Bronchial epithelial cell (primary cell): ENCODE measurements around the gene B3GALT6. TPM values are rescaled to one million over a fixed set of nuclear protein-coding genes. Genes with fewer than 3 reads are reported as not detected.

ENCODE experiments used
- DNase-seq: peaks from one replicate; pipeline ENCODE4 v3.0.0-alpha.2; 2010; ENCODE audit warnings: low read depth
- FAIRE-seq: peaks from 2 replicates; lab custom pipeline; 2011; peaks lifted over from hg19 to GRCh38; lab: Jason Lieb, UNC
- H3K27me3 ChIP-seq: 2 replicates; pipeline ENCODE4 v1.5.1; 2011; ENCODE audit warnings: low read length; ENCODE audit not compliant: control insufficient read depth, insufficient read depth
- H3K36me3 ChIP-seq: 2 replicates; pipeline ENCODE4 v1.5.1; 2011; ENCODE audit warnings: low read length; ENCODE audit not compliant: control insufficient read depth, insufficient read depth
- H3K4me3 ChIP-seq: 2 replicates; pipeline ENCODE4 v1.5.1; 2011; ENCODE audit warnings: mild to moderate bottlenecking, low read depth, low read length, control low read depth
- CTCF ChIP-seq: IDR thresholded peaks from 2 replicates; pipeline ENCODE4 v1.5.1; 2011; ENCODE audit warnings: mild to moderate bottlenecking, moderate library complexity, low read length, control low read depth, inconsistent platforms; ENCODE audit not compliant: insufficient read depth, severe bottlenecking
- total RNA-seq: library from RNA; depleted of rRNA; stranded (reverse); fragments of >200 nt; gene quantifications from 2 replicates; pipeline ENCODE4 v1.2.1, GENCODE V29; 2014

Gene B3GALT6
- total RNA-seq, 1 donor from 2014 or later, result 24.5 TPM

GRCh38 chr1:1208713-1209433, 23.2 kb upstream of the B3GALT6 start:
- DNase-seq, result no peak

GRCh38 chr1:1210726-1211540, 21.1 kb upstream of the B3GALT6 start:
- no peaks in the 10 kb centered on the region for H3K27me3 ChIP-seq

More at GRCh38 chr1:1208713-1209433, 23.2 kb upstream of the B3GALT6 start:
- no peaks in the 10 kb centered on the region for H3K36me3 ChIP-seq
- H3K4me3 ChIP-seq, result no peak overlapping the region
- TF ChIP-seq CTCF, result no peak
- peaks cover 2% of the 10 kb centered on the region for H3K27me3 ChIP-seq
- FAIRE-seq, result no peak

GRCh38 chr1:1211541-1212441, 20.2 kb upstream of the B3GALT6 start:
- DNase-seq (no peak), FAIRE-seq (no peak)
- H3K36me3 ChIP-seq, result peaks cover 4% of the 10 kb centered on the region
- no peak overlapping the region for H3K4me3 ChIP-seq
- no peak for TF ChIP-seq CTCF
- H3K27me3 ChIP-seq, result no peaks in the 10 kb centered on the region

More at GRCh38 chr1:1210726-1211540, 21.1 kb upstream of the B3GALT6 start:
- no peak for TF ChIP-seq CTCF
- H3K4me3 ChIP-seq, result no peak overlapping the region
- no peaks in the 10 kb centered on the region for H3K36me3 ChIP-seq
- DNase-seq (no peak), FAIRE-seq (no peak)

GRCh38 chr1:1212780-1213344, 19.2 kb upstream of the B3GALT6 start:
- FAIRE-seq (no peak), DNase-seq (no peak)
- peaks cover 5% of the 10 kb centered on the region for H3K36me3 ChIP-seq
- no peak overlapping the region for H3K4me3 ChIP-seq
- TF ChIP-seq CTCF, result no peak
- H3K27me3 ChIP-seq, result no peaks in the 10 kb centered on the region
